ENCODE measurements around the gene CAND2. TPM values are rescaled to one million over a fixed set of nuclear protein-coding genes. Genes with fewer than 3 reads are reported as not detected.
A peak's percentile ranks its signal among the peaks of the same experiment; 100 is the strongest.
"Not testable (repeated sequence)": the region's sequence is repeated elsewhere in the genome, so short reads cannot be mapped to it uniquely, and the experiment has no call there.

Gene CAND2
- total RNA-seq, 3 donors from 2014 or later: 1.8 to 5.6 (median 4.7) TPM

GRCh38 chr3:12879191-12879815, 82.8 kb downstream of the CAND2 start:
- intact Hi-C loops (cut with DNase I; ENCODE audit: low total_unique reads): no loop called here
- Histone ChIP-seq H3K27ac (no peak overlapping the region), H3K4me1 (no peaks in the 10 kb centered on the region), H3K9me3 (no peaks in the 10 kb centered on the region), H3K27me3 (peaks cover 0 to 4% of the 10 kb centered on the region in 2 donors), H3K4me3 (no peak overlapping the region), H3K36me3 (no peaks in the 10 kb centered on the region)
- no peak for TF ChIP-seq CTCF (IDR thresholded peaks at IDR 0.05)
- no peak for TF ChIP-seq POLR2A (IDR thresholded peaks at IDR 0.05)
- no peak for TF ChIP-seq POLR2AphosphoS5 (IDR thresholded peaks at IDR 0.05)
- no peak for DNase-seq (ENCODE audit: low spot score in 2 of 2)

- H3K4me1 ChIP-seq; H3K36me3 ChIP-seq; H3K9me3 ChIP-seq; DNase-seq (ENCODE audit: low spot score in 2 of 2); H3K4me3 ChIP-seq; H3K27ac ChIP-seq; intact Hi-C loops (cut with DNase I; ENCODE audit: low total_unique reads); H3K27me3 ChIP-seq: not testable (repeated sequence)
These were observed 85.4 kb downstream of the CAND2 start for GRCh38 chr3:12881858-12882257.

- Histone ChIP-seq H3K9me3 (no peaks in the 10 kb centered on the region), H3K36me3 (no peaks in the 10 kb centered on the region), H3K4me1 (no peaks in the 10 kb centered on the region), H3K4me3 (no peak overlapping the region), H3K27ac (no peak overlapping the region), H3K27me3 (peaks cover 0 to 5% of the 10 kb centered on the region in 2 donors)
- no peak for DNase-seq (ENCODE audit: low spot score in 2 of 2)
- intact Hi-C loops (cut with DNase I; ENCODE audit: low total_unique reads): no loop called here
- TF ChIP-seq CTCF (IDR thresholded peaks at IDR 0.05) (no peak), POLR2A (IDR thresholded peaks at IDR 0.05) (no peak), POLR2AphosphoS5 (IDR thresholded peaks at IDR 0.05) (no peak)
These were observed 86.1 kb downstream of the CAND2 start for GRCh38 chr3:12882336-12883310.

- DNase-seq (ENCODE audit: low spot score in 2 of 2): peak in 1 of 2 donors; percentile 48
- H3K27ac ChIP-seq: no peak overlapping the region
- intact Hi-C loops (cut with DNase I; ENCODE audit: low total_unique reads): no loop called here
These were observed 87.8 kb downstream of the CAND2 start for GRCh38 chr3:12884186-12884680.

More at GRCh38 chr3:12884186-12884680, 87.8 kb downstream of the CAND2 start:
- TF ChIP-seq CTCF (IDR thresholded peaks at IDR 0.05) (no peak), POLR2A (IDR thresholded peaks at IDR 0.05) (no peak), POLR2AphosphoS5 (IDR thresholded peaks at IDR 0.05) (no peak)
- Histone ChIP-seq H3K9me3 (no peaks in the 10 kb centered on the region), H3K4me1 (no peaks in the 10 kb centered on the region), H3K4me3 (no peak overlapping the region), H3K36me3 (no peaks in the 10 kb centered on the region), H3K27me3 (peaks cover 0 to 5% of the 10 kb centered on the region in 2 donors)

Other genes with a start within 250 kb of the CAND2 start
- 10 to 100 TPM; 34.7 to 37.3 (median 36.1) TPM for gene MKRN2, start 239.6 kb upstream of the CAND2 start, total RNA-seq
- gene RAF1, start 132.6 kb upstream of the CAND2 start, total RNA-seq: 100 to 1,000 TPM in 2 of 3 donors, 10 to 100 TPM in 1; 87.4 to 118 (median 110) TPM
- gene TMEM40, start 37.4 kb upstream of the CAND2 start, total RNA-seq: 1 to 10 TPM in 1 of 3 donors, under 1 TPM in 1, not detected in 1; 0.33 to 1.8 TPM
- gene RPL32, start 44.9 kb downstream of the CAND2 start, total RNA-seq: 1,000 to 10,000 TPM in 1 of 3 donors, 100 to 1,000 TPM in 2; 945 to 1,485 (median 950) TPM

Measured in breast epithelium (tissue), 4 donors.